Measurements from ENCODE around the gene BRD1. TPM values are rescaled to one million over a fixed set of nuclear protein-coding genes. Genes with fewer than 3 reads are reported as not detected.
A peak's percentile ranks its signal among the peaks of the same experiment; 100 is the strongest.

The BRD1 gene
- total RNA-seq, 1 donor from 2014 or later: 40.3 TPM

GRCh38 chr22:49779853-49780697, 47.6 kb downstream of the BRD1 start:
- Mint-ChIP-seq H3K27me3 (ENCODE audit: unreplicated experiment) (peaks cover 3% of the 10 kb centered on the region), H3K9me3 (ENCODE audit: unreplicated experiment) (no peaks in the 10 kb centered on the region), H3K27ac (ENCODE audit: unreplicated experiment) (no peak overlapping the region), H3K4me3 (ENCODE audit: unreplicated experiment) (no peak overlapping the region), H3K36me3 (ENCODE audit: low read depth, unreplicated experiment) (peaks cover 20% of the 10 kb centered on the region), H3K4me1 (ENCODE audit: unreplicated experiment) (peaks cover 3% of the 10 kb centered on the region)
- TF ChIP-seq, protein P1, sequence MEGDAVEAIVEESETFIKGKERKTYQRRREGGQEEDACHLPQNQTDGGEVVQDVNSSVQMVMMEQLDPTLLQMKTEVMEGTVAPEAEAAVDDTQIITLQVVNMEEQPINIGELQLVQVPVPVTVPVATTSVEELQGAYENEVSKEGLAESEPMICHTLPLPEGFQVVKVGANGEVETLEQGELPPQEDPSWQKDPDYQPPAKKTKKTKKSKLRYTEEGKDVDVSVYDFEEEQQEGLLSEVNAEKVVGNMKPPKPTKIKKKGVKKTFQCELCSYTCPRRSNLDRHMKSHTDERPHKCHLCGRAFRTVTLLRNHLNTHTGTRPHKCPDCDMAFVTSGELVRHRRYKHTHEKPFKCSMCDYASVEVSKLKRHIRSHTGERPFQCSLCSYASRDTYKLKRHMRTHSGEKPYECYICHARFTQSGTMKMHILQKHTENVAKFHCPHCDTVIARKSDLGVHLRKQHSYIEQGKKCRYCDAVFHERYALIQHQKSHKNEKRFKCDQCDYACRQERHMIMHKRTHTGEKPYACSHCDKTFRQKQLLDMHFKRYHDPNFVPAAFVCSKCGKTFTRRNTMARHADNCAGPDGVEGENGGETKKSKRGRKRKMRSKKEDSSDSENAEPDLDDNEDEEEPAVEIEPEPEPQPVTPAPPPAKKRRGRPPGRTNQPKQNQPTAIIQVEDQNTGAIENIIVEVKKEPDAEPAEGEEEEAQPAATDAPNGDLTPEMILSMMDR (IDR thresholded peaks at IDR 0.05; ENCODE audit: unreplicated experiment): no peak
- no peak for DNase-seq (ENCODE audit: low spot score)

- Mint-ChIP-seq H3K4me3 (ENCODE audit: unreplicated experiment) (peak overlapping the region; percentile 37), H3K4me1 (ENCODE audit: unreplicated experiment) (peaks cover 3% of the 10 kb centered on the region), H3K27me3 (ENCODE audit: unreplicated experiment) (peaks cover 3% of the 10 kb centered on the region), H3K9me3 (ENCODE audit: unreplicated experiment) (no peaks in the 10 kb centered on the region), H3K27ac (ENCODE audit: unreplicated experiment) (peak overlapping the region; percentile 18), H3K36me3 (ENCODE audit: low read depth, unreplicated experiment) (peaks cover 24% of the 10 kb centered on the region)
- TF ChIP-seq, protein P1 (IDR thresholded peaks at IDR 0.05; ENCODE audit: unreplicated experiment): no peak
- no peak for DNase-seq (ENCODE audit: low spot score)
Observed at GRCh38 chr22:49779211-49779610, 48.5 kb downstream of the BRD1 start.

GRCh38 chr22:49777569-49778249, 50.0 kb downstream of the BRD1 start:
- H3K9me3 Mint-ChIP-seq (ENCODE audit: unreplicated experiment): no peaks in the 10 kb centered on the region
- TF ChIP-seq, protein P1 (IDR thresholded peaks at IDR 0.05; ENCODE audit: unreplicated experiment): no peak
- peaks cover 3% of the 10 kb centered on the region for H3K27me3 Mint-ChIP-seq (ENCODE audit: unreplicated experiment)
- H3K27ac Mint-ChIP-seq (ENCODE audit: unreplicated experiment): no peak overlapping the region
- peaks cover 22% of the 10 kb centered on the region for H3K36me3 Mint-ChIP-seq (ENCODE audit: low read depth, unreplicated experiment)
- no peaks in the 10 kb centered on the region for H3K4me1 Mint-ChIP-seq (ENCODE audit: unreplicated experiment)
- DNase-seq (ENCODE audit: low spot score): no peak
- no peak overlapping the region for H3K4me3 Mint-ChIP-seq (ENCODE audit: unreplicated experiment)

- no peak overlapping the region for H3K4me3 Mint-ChIP-seq (ENCODE audit: unreplicated experiment)
- H3K27ac Mint-ChIP-seq (ENCODE audit: unreplicated experiment): no peak overlapping the region
- DNase-seq (ENCODE audit: low spot score): no peak
- H3K4me1 Mint-ChIP-seq (ENCODE audit: unreplicated experiment): no peaks in the 10 kb centered on the region
- peaks cover 22% of the 10 kb centered on the region for H3K36me3 Mint-ChIP-seq (ENCODE audit: low read depth, unreplicated experiment)
- peaks cover 3% of the 10 kb centered on the region for H3K27me3 Mint-ChIP-seq (ENCODE audit: unreplicated experiment)
- TF ChIP-seq, protein P1 (IDR thresholded peaks at IDR 0.05; ENCODE audit: unreplicated experiment): no peak
- no peaks in the 10 kb centered on the region for H3K9me3 Mint-ChIP-seq (ENCODE audit: unreplicated experiment)
Observed at GRCh38 chr22:49776891-49777290, 50.8 kb downstream of the BRD1 start.

Data from endothelial cell (in vitro differentiated cells).